Testis (tissue), 3 donors: Measurements from ENCODE around the gene ZNF48. TPM values are rescaled to one million over a fixed set of nuclear protein-coding genes. Genes with fewer than 3 reads are reported as not detected.

Source experiments
- DNase-seq: peaks from one replicate; pipeline ENCODE4 v3.0.0-alpha.2; 2019
- H3K27ac ChIP-seq, 2 donors: fragments of 200-600 bp; sonication (generic); one replicate each; pipeline ENCODE4 v1.5.1; 2019
- H3K27me3 ChIP-seq: fragments of 200-600 bp; sonication (generic); one replicate; pipeline ENCODE4 v1.5.1; 2019
- H3K36me3 ChIP-seq: fragments of 200-600 bp; sonication (generic); one replicate; pipeline ENCODE4 v1.5.1; 2017; ENCODE audit warnings: low read depth; ENCODE audit errors: missing control alignments
- H3K4me1 ChIP-seq: fragments of 200-600 bp; sonication (generic); one replicate; pipeline ENCODE4 v1.5.1; 2019
- H3K4me3 ChIP-seq, 2 donors: fragments of 200-600 bp; sonication (generic); one replicate each; pipeline ENCODE4 v1.5.1; 2017 to 2019
- H3K9me3 ChIP-seq: fragments of 200-600 bp; sonication (generic); one replicate; pipeline ENCODE4 v1.5.1; 2017
- CTCF ChIP-seq, 3 experiments: fragments of 450-650 bp in 2 of 3; fragments of 200-600 bp in 1 of 3; sonication (generic) in 1 of 3; IDR thresholded peaks; one replicate each; pipeline ENCODE4 v1.5.1; 2016 to 2019; ENCODE audit warnings: antibody characterized with exemption in 3 of 3, mild to moderate bottlenecking in 2 of 3, moderate library complexity in 1 of 3
- POLR2A ChIP-seq: fragments of 450-650 bp; IDR thresholded peaks from one replicate; pipeline ENCODE4 v1.6.1; 2017; ENCODE audit warnings: antibody characterized with exemption, mild to moderate bottlenecking, moderate library complexity
- WGBS, 2 donors: methylation state at CpG; one replicate each; pipeline ENCODE4 v1.1.5; 2018; 5-methylcytosine and 5-hydroxymethylcytosine counted together
- intact Hi-C: fragments of 100-400 bp; cut with DNase I; formaldehyde crosslinking; loops from one replicate; pipeline ENCODE4 v1.15.1; 2023; ENCODE audit warnings: low total_unique reads
- polyA plus RNA-seq: library from polyadenylated mRNA; stranded (reverse); fragments of 350-450 nt; fragmentation: Illumina TruSeq; extraction: RNeasy Lipid Tissue Mini Kit (QIAGEN cat#74804); gene quantifications from one replicate; pipeline ENCODE4 v1.2.3, GENCODE V29; 2014; ENCODE audit warnings: low read depth, low replicate concordance; ENCODE audit not compliant: insufficient read depth
- total RNA-seq, 2 donors: library from RNA; depleted of rRNA; stranded (reverse); fragments of >200 nt; gene quantifications; one replicate each; pipeline ENCODE4 v1.2.3, GENCODE V29; 2016

The ZNF48 gene
- total and polyA plus RNA-seq, 3 donors from 2014 or later = 6.3 to 9.0 (median 6.5) TPM

- Histone ChIP-seq H3K4me1 (peaks cover 1% of the 10 kb centered on the region), H3K36me3 (no peaks in the 10 kb centered on the region), H3K27me3 (no peaks in the 10 kb centered on the region), H3K4me3 (peak overlapping the region; percentile 66 to 67), H3K9me3 (no peaks in the 10 kb centered on the region), H3K27ac (peak overlapping the region; percentile 40 to 81)
- DNase-seq = no peak
- intact Hi-C loops = no loop called here
- TF ChIP-seq POLR2A = no peak
- no peak for TF ChIP-seq CTCF (IDR thresholded peaks at IDR 0.05)
- WGBS, 2 donors = 7 to 8% methylated on average over 5 to 12 of the region's 12 CpGs
Measured at GRCh38 chr16:30399435-30400186, 4.4 kb downstream of the ZNF48 start.

GRCh38 chr16:30401768-30402425 lies 6.7 kb downstream of the ZNF48 start:
- intact Hi-C loops = no loop called here

GRCh38 chr16:30406795-30407101 lies 11.5 kb downstream of the ZNF48 start:
- Histone ChIP-seq H3K27ac (peak overlapping the region; percentile 74 to 85), H3K9me3 (no peaks in the 10 kb centered on the region), H3K36me3 (no peaks in the 10 kb centered on the region), H3K4me3 (peak overlapping the region; percentile 59 to 72), H3K27me3 (no peaks in the 10 kb centered on the region), H3K4me1 (peaks cover 25% of the 10 kb centered on the region)
- intact Hi-C loops = no loop called here
- TF ChIP-seq CTCF (IDR thresholded peaks at IDR 0.05) = no peak
- no peak for TF ChIP-seq POLR2A
- WGBS, 2 donors = 8 to 11% methylated on average over 14 of the region's 14 CpGs
- no peak for DNase-seq

More at GRCh38 chr16:30401768-30402425, 6.7 kb downstream of the ZNF48 start:
- no peak overlapping the region for H3K4me3 ChIP-seq
- no peak overlapping the region for H3K27ac ChIP-seq
- H3K27me3 ChIP-seq = no peaks in the 10 kb centered on the region
- DNase-seq = no peak
- peaks cover 3% of the 10 kb centered on the region for H3K4me1 ChIP-seq
- TF ChIP-seq CTCF (IDR thresholded peaks at IDR 0.05) = no peak
- no peaks in the 10 kb centered on the region for H3K36me3 ChIP-seq
- WGBS, 2 donors = 69 to 75% methylated on average over 8 of the region's 8 CpGs
- H3K9me3 ChIP-seq = no peaks in the 10 kb centered on the region

- intact Hi-C loops = no loop called here
- Histone ChIP-seq H3K4me3 (peak within 1 kb of the TSS; percentile 59 to 72), H3K27me3 (no peaks in the 10 kb centered on the region), H3K9me3 (no peaks in the 10 kb centered on the region), H3K27ac (peak within 1 kb of the TSS; percentile 74 to 85), H3K4me1 (peaks cover 25% of the 10 kb centered on the region), H3K36me3 (no peaks in the 10 kb centered on the region)
- WGBS, 2 donors = 0% methylated on average over 18 to 62 of the region's 65 CpGs
- TF ChIP-seq CTCF (IDR thresholded peaks at IDR 0.05) (no peak), POLR2A (no peak)
- peak; percentile 95 for DNase-seq
Measured at GRCh38 chr16:30407102-30407803, 12.0 kb downstream of the ZNF48 start, which contains the start of gene ZNF771. TSS of gene ZNF771 (plus strand) at chr16:30407606. CDS start at chr16:30408054, 448 bp downstream.
